HG03439 (cell line): ENCODE results near the gene TUBD1.
"Not testable (repeated sequence)": the region's sequence is repeated elsewhere in the genome, so short reads cannot be mapped to it uniquely, and the experiment has no call there.

Experiments used
- ATAC-seq: cut with Tn5 transposase; IDR thresholded peaks from one replicate; pipeline ENCODE4 v1.9.1; 2021; ENCODE audit warnings: mild to moderate bottlenecking, moderate library complexity; ENCODE audit not compliant: unreplicated experiment

TUBD1 gene

GRCh38 chr17:59876107-59876506 lies 16.6 kb downstream of the TUBD1 start:
- no peak for ATAC-seq

GRCh38 chr17:59874376-59874775 lies 18.4 kb downstream of the TUBD1 start:
- no peak for ATAC-seq

DNA sequence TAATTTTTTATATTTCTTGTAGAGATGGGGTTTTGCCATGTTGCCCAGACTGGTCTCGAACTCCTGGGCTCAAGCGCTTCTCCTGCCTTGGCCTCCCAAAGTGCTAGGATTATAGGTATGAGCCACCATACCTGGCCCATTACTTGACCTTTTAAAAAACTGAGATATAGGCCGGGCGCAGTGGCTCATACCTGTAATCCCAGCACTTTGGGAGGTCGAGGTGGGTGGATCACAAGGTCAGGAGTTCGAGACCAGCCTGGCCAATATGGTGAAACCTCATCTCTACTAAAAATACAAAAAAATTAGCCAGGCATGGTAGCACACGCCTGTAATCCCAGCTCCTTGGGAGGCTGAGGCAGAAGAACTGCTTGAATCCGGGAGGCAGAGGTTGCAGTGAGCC lies 19.3 kb downstream of the TUBD1 start:
- not testable (repeated sequence) for ATAC-seq

DNA sequence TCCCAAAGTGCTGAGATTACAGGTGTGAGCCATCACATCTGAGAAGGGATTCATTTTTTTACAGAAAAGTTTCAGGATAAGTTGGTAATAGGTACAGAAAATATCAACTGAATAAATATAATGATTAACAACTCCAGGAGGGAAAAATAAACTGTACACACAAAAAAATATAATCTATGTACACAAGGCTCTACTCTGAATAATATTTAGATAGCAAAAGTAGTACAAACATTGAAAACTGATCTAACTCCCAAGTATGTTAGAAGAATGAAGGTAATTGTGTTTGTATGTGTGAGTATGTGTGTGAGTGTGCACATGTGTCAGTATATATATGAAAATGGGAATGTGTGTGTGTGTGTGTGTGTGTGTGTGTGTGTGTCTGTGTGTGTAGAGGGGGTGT lies 20.4 kb downstream of the TUBD1 start:
- ATAC-seq, result no peak

- ATAC-seq, result no peak
Measured at GRCh38 chr17:59870482-59870881, 22.3 kb downstream of the TUBD1 start.

- no peak for ATAC-seq
Measured at GRCh38 chr17:59869941-59870218, 22.9 kb downstream of the TUBD1 start.

- ATAC-seq, result no peak
Measured at GRCh38 chr17:59863616-59864015, 29.1 kb downstream of the TUBD1 start.

- no peak for ATAC-seq
Measured at GRCh38 chr17:59859444-59860025, 33.2 kb downstream of the TUBD1 start.

- ATAC-seq, result no peak
Measured at GRCh38 chr17:59858932-59859331, 33.8 kb downstream of the TUBD1 start.

- ATAC-seq, result no peak
Measured at GRCh38 chr17:59858167-59858816, 34.5 kb downstream of the TUBD1 start.

DNA sequence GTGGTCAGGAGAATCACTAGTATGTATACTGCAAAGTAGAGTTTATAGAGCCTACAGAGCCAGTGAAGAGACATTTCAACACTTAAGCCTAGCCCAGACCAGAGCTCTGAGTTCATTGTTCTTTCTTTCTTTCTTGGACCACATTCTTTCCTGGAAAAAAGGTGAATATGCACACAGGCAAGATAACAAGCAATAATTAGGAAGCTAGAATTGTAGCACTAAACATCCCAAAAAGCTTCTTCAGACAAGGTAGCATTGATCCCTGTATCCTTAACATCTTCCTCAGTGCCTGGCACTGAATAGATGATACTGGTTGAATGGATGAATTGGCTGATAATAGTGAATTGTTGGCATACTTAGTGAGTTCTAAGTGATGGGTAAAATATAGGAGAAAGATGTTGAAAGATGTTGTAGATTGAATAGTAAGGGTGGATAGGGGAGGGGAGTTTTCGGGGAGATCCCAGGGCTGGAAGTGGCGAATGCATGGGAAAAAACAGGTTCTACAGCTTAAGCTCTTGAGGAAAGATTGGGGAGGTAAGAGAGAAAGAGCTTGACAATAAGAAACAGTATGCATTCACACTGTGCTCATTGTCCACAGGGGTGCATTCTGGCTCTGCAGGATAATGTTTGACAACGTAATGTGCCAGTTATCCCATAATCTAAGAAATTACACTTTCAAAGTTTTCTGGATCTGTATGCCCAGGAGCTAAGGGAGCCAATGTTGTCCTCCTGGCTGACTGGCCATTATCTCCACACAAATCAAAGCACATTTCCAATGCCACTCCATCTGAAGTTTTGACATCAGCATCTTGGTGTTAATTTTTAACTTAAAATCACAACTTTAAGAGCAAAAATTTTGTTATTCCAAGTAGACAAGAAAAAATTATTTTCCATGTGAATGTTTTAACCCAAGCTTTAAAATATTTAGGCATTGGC lies 35.6 kb downstream of the TUBD1 start:
- ATAC-seq, result no peak

DNA sequence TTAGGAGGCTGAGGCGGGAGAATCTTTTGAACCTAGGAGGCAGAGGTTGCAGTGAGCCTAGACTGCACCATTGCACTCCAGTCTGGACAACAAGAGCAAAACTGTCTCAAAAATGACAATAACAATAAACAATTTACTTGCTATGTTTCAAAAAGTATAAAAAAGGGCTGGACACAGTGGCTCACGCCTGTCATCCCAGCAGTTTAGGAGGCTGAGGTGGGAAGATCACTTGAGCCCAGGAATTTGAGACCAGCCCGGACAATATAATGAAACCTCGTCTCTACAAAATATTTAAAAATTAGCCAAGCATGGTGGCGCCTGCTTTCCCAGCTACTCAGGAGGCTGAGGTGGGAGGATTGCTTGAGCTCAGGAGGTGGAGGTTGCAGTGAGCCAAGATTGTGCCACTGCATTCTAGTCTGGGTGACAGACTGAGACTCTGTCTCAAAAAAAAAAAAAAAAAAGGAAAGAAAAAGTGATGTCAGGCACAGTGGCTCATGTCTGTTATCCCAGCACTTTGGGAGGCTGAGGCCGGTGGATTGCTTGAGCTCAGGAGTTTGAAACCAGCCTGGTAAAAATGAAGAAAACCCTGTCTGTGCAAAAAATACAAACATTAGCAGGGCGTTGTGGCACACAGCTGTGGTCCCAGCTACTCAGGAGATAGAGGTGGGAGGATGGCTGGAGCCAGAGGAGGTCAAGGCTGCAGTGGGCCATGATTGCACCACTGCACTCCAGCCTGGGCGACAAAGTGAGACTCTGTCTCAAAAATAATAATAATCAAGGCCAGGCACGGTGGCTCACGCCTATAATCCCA lies 38.6 kb downstream of the TUBD1 start:
- not testable (repeated sequence) for ATAC-seq

- ATAC-seq, result no peak
Measured at GRCh38 chr17:59853168-59853918, 39.4 kb downstream of the TUBD1 start.

DNA sequence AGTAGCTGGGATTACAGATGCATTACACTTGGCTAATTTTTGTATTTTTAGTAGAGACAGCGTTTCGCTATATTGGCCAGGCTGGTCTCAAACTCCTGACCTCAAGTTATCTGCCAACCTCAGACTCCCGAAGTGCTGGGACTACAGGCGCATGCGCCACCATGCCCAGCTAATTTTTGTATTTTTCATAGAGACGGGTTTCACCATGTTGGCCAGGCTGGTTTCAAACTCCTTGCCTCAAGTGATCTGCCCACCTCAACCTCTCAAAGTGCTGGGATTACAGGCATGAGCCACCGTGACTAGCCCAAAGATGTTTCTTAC lies 39.9 kb downstream of the TUBD1 start:
- ATAC-seq, result not testable (repeated sequence)

- no peak for ATAC-seq
Measured at GRCh38 chr17:59851439-59852375, 41.0 kb downstream of the TUBD1 start.

DNA sequence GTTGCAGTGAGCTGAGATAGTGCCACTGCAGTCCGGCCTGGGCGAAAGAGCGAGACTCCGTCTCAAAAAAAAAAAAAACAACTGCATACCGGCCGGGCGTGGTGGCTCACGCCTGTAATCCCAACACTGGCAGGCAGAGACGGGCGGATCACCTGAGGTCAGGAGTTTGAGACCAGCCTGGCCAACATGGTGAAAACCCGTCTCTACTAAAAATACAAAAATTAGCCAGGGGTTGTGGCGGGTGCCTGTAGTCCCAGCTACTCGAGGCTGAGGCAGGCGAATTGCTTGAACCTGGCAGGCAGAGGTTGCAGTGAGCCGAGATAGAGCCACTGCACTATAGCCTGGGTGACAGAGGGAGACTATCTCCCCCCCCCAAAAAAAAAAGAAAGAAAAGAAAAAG lies 42.4 kb downstream of the TUBD1 start:
- not testable (repeated sequence) for ATAC-seq

DNA sequence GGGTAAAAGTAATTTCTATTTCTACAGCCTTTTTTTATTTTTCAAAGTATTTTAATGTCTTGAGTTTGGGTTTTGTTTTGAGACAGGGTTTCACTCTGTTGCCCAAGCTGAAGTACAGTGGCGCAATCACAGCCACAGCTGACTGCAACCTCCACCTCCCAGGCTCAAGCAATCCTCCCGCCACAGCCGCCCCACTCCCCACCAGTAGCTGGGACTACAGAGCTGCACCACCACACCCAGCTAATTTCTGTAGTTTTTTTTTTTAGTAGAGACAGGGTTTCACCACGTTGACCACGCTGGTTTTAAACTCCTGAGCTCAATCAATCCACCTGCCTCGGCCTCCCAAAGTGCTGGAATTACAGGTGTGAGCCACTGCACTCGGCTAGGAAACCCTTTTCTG lies 44.0 kb downstream of the TUBD1 start:
- no peak for ATAC-seq

DNA sequence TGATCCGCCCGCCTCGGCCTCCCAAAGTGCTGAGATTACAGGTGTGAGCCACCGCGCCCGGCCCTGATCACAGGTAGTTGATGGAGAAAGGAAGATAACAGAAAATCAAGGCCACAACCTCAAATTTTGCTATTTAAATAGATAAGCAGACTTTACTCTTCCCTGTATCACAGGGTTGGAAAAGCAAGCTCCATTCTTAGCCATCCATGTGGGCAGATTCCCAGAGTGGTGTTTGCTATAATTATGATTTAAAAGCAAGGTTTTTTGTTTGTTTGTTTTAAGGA lies 44.4 kb downstream of the TUBD1 start:
- no peak for ATAC-seq

DNA sequence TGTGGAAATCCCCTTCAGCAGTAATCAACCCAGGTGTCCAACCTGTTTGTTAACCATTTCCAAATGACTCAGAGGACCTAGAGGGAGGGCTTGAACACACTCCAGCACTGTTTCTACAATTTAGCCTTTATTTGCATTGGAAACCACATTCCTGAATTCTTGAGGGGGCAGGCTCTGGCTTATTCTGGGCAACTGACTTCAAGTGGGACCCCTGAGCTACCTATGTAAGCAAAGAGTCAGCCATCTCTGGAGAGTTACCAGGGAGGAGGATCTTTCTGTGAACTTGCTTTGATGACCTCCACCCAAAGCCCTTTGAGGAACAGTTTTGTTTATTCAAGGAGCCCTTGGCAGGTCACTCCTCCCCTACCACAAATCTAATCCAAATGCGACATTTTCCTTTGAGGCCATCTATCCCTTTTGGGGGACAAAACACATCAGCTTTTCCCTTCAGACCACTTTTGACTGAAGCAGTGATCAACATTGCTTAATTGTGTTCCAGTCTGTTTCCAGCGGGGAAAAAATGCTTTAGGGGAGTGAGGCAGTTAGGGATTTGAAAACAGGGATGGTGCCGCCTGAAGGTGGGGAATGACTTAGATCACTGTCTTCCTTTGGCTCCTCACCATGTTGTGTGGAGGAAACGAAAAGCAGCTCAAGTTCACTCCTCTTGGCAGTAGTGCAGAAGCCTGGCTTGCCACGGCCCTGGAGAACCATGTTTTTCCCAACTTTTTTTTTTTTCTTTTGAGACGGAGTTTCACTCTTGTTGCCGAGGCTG lies 46.2 kb downstream of the TUBD1 start:
- ATAC-seq, result peak; percentile 34
